ENCODE measurements around the gene SLIT1.

SLIT1 gene

DNA sequence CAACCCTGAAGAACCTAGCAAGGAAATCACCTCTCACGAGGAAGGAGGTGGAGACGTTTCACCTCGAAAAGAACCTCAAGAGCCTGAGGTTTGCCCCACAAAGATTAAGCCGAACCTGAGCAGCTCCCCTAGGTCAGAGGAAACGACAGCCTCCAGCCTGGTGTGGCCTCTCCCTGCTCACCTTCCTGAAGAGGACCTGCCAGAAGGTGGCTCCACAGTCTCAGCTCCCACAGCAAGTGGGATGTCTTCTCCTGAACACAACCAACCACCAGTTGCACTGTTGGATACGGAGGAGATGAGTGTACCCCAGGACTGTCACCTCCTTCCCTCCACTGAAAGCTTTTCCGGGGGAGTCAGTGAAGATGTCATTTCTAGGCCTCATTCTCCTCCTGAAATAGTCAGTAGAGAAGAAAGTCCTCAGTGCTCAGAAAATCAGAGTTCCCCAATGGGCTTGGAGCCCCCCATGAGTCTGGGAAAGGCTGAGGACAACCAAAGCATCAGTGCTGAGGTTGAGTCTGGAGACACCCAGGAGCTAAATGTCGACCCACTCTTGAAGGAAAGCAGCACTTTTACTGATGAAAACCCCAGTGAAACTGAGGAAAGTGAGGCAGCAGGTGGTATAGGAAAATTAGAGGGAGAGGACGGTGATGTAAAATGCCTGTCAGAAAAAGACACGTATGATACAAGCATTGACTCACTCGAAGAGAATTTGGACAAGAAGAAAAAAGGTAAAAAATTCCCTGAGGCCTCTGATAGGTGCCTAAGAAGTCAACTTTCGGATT lies 203.4 kb downstream of the SLIT1 start:
- H3K4me3 ChIP-seq (ENCODE audit: low read length): no peak overlapping the region
- H3K27ac ChIP-seq (ENCODE audit: low read length): no peak overlapping the region
- H3K27me3 ChIP-seq (ENCODE audit: insufficient read depth, low read length): no peaks in the 10 kb centered on the region
- no peaks in the 10 kb centered on the region for H3K9me3 ChIP-seq (ENCODE audit: insufficient read depth, low read depth, low read length)
- H3K9ac ChIP-seq (ENCODE audit: low read depth, low read length): no peak overlapping the region
- H3K36me3 ChIP-seq (ENCODE audit: insufficient read depth, low read depth, low read length): peaks cover 23% of the 10 kb centered on the region
- H3K4me1 ChIP-seq (ENCODE audit: insufficient read depth, low read length): peaks cover 18% of the 10 kb centered on the region; the same call in 1 of the 2 replicates

DNA sequence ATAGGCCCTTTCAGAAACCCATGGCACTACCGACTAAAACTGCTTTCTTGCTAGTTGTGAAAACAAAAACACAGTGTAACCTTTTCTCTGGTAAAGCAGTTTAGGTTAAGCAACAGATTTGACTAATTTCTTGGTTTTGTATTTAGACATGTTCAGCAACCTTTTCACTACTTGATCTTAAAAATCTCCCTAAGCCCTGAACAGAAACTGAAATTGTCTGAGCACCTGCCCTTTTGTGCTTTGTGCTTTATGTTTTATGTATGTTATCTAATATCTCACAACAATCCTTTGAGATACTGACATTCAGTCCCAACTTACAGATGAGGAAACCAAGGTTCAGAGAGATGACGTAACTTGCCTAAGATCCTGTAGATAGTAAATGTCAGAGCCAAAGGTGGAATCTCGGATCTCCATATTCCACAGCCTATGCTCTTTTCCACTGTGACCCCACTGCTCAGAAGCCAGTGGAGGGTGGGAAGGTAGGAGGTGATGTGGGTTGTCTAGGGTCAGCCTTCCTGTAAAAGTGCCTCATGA lies 207.1 kb downstream of the SLIT1 start:
- H3K9me3 ChIP-seq (ENCODE audit: insufficient read depth, low read depth, low read length): no peaks in the 10 kb centered on the region
- H3K4me1 ChIP-seq (ENCODE audit: insufficient read depth, low read length): no peaks in the 10 kb centered on the region
- no peak overlapping the region for H3K9ac ChIP-seq (ENCODE audit: low read depth, low read length)
- H3K36me3 ChIP-seq (ENCODE audit: insufficient read depth, low read depth, low read length): peaks cover 23% of the 10 kb centered on the region
- no peaks in the 10 kb centered on the region for H3K27me3 ChIP-seq (ENCODE audit: insufficient read depth, low read length)
- no peak overlapping the region for H3K27ac ChIP-seq (ENCODE audit: low read length)
- no peak overlapping the region for H3K4me3 ChIP-seq (ENCODE audit: low read length)

DNA sequence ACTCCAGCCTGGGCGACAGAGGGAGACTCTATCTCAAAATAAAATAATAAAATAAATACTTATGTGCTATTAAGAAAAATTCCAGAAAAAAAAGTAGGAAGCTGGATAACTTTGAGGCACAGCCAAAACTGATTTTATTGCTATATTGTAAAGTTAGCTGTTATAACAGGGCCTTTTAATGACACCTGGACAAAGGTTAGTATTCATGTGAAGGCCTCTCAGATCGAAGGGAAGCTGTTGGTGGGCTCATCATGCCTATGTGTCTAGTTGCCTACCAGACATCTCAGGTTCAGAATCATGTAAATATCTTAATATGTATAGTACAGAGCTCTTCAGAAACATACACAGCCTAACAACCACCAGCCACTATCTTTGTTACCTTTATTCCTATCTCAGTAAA lies 210.6 kb downstream of the SLIT1 start:
- no peak overlapping the region for H3K27ac ChIP-seq (ENCODE audit: low read length)
- no peaks in the 10 kb centered on the region for H3K9me3 ChIP-seq (ENCODE audit: insufficient read depth, low read depth, low read length)

DNA sequence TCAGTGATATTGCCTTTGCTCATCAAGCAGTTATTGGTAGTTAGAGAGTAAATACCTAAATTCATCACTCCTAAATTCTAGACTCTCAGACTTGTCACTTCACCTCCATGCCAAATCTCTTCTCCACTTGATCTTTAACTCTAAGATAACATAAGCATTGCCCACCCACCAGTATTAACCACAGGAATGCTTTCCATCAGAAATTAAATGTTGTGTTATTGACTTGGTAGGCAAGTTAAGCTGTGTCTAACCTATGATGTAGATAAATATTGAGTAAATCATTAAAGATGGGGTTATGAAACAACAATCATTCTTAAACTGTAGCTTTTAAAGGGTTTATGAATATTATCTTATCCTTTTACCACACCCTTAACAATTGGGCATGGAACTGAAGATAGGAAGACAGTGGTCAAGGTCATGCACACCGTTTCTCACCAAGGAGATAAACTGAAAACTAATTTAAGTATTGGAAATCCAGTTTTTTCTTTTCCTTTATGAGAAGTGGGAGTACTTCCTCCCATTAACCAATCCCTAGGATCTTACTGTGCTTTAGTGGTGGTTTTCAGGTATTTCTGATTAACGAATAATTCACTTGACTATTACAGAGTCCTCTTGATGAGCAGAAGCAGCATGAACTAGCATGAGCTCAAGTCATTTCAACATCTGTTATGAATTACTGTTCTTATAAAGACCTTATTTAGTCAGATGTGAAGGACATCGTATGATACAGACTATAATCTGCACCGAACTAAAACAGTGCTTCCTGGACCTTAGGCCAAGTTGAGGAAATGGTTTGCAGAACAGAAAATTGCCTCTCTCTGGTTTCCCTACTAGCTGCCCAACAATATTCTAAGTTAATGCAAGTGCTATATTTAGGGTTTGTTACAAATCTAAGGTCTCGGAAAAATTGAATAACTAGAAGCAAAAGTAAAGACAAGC lies 211.7 kb downstream of the SLIT1 start:
- no peaks in the 10 kb centered on the region for H3K9me3 ChIP-seq (ENCODE audit: insufficient read depth, low read depth, low read length)
- no peak overlapping the region for H3K4me3 ChIP-seq (ENCODE audit: low read length)
- H3K4me1 ChIP-seq (ENCODE audit: insufficient read depth, low read length): no peaks in the 10 kb centered on the region
- H3K27ac ChIP-seq (ENCODE audit: low read length): no peak overlapping the region
- H3K9ac ChIP-seq (ENCODE audit: low read depth, low read length): no peak overlapping the region
- H3K27me3 ChIP-seq (ENCODE audit: insufficient read depth, low read length): no peaks in the 10 kb centered on the region
- no peaks in the 10 kb centered on the region for H3K36me3 ChIP-seq (ENCODE audit: insufficient read depth, low read depth, low read length)

More for the DNA sequence above, 210.6 kb downstream of the SLIT1 start:
- Histone ChIP-seq H3K4me3 (ENCODE audit: low read length) (no peak overlapping the region), H3K27me3 (ENCODE audit: insufficient read depth, low read length) (no peaks in the 10 kb centered on the region), H3K36me3 (ENCODE audit: insufficient read depth, low read depth, low read length) (no peaks in the 10 kb centered on the region), H3K9ac (ENCODE audit: low read depth, low read length) (no peak overlapping the region), H3K4me1 (ENCODE audit: insufficient read depth, low read length) (no peaks in the 10 kb centered on the region)

DNA sequence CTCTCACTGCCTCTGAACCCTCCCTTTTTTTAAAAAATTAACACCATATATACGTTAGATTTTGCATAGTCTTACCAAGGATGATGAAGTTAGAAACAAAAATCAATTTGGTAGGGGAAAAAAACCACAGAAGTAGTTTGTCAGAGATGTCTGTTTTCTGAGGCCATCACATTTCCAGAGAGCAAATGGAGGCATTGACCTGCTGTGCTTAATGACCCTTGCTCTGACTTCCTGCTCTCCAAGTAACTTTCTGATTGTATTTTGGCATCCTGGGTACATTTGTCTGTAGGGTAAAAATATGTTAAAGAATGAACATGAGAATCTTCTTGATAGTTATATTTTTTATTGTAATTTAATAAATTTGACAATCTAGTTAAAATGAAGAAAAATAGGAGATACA lies 213.5 kb downstream of the SLIT1 start:
- Histone ChIP-seq H3K9me3 (ENCODE audit: insufficient read depth, low read depth, low read length) (no peaks in the 10 kb centered on the region), H3K27ac (ENCODE audit: low read length) (no peak overlapping the region), H3K4me3 (ENCODE audit: low read length) (no peak overlapping the region), H3K9ac (ENCODE audit: low read depth, low read length) (no peak overlapping the region), H3K4me1 (ENCODE audit: insufficient read depth, low read length) (no peaks in the 10 kb centered on the region), H3K36me3 (ENCODE audit: insufficient read depth, low read depth, low read length) (no peaks in the 10 kb centered on the region), H3K27me3 (ENCODE audit: insufficient read depth, low read length) (no peaks in the 10 kb centered on the region)

DNA sequence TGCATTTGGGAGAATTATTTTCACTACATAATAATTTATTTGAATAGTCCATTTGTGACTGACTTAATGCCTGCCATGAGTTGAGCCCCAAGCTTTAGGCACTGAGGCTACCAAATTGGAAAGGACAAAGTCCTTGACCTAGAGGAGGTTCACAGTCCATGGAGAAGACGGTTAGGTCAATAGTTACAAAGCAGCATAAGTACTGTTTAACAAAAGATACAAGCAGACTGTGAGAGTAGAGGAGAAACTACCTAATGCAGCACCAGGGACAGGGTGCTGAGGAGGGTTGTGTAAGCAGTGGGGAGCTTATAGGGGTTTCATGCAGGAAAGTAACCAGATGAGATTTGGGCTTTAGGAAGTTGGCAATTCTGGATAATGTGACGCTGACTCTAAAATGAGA lies 214.4 kb downstream of the SLIT1 start:
- Histone ChIP-seq H3K4me1 (ENCODE audit: insufficient read depth, low read length) (no peaks in the 10 kb centered on the region), H3K9ac (ENCODE audit: low read depth, low read length) (no peak overlapping the region), H3K27me3 (ENCODE audit: insufficient read depth, low read length) (no peaks in the 10 kb centered on the region), H3K9me3 (ENCODE audit: insufficient read depth, low read depth, low read length) (no peaks in the 10 kb centered on the region), H3K27ac (ENCODE audit: low read length) (no peak overlapping the region), H3K4me3 (ENCODE audit: low read length) (no peak overlapping the region), H3K36me3 (ENCODE audit: insufficient read depth, low read depth, low read length) (no peaks in the 10 kb centered on the region)

DNA sequence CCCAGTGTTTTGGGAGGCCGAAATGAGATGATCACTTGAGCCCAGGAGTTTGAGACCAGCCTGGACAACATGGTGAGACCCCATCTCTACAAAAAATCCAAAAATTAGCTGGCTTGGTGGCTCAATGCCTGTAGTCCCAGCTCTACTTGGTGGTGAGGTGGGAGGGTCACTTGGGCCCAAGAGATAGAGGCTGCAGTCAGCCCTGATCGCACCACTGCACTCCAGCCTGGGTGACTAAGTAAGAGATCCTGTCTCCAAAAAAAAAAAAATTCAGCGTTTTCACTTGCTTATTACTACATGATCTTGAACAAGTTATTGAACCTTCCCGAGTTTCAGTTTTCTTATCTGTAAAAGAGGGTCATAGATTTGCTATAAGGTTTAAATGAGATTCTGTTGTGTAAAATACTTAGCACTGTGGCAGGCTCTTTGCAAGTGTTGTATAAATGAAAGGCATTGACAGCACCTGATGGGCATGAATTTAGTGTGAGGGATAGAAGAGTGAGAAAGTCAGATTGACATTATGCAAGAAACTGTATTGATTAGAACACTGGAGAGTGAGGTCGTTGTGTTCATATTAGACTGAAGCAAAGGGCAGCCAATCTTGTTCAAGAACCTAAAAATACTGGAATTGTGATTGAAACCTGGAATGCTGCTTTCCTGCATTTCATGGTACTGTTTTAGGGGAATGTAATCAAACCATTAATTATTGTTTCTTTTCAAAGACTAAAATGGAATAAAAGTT lies 216.9 kb downstream of the SLIT1 start:
- Histone ChIP-seq H3K9ac (ENCODE audit: low read depth, low read length) (no peak overlapping the region), H3K4me3 (ENCODE audit: low read length) (no peak overlapping the region), H3K27me3 (ENCODE audit: insufficient read depth, low read length) (no peaks in the 10 kb centered on the region), H3K27ac (ENCODE audit: low read length) (no peak overlapping the region), H3K36me3 (ENCODE audit: insufficient read depth, low read depth, low read length) (no peaks in the 10 kb centered on the region), H3K4me1 (ENCODE audit: insufficient read depth, low read length) (no peaks in the 10 kb centered on the region), H3K9me3 (ENCODE audit: insufficient read depth, low read depth, low read length) (no peaks in the 10 kb centered on the region)

DNA sequence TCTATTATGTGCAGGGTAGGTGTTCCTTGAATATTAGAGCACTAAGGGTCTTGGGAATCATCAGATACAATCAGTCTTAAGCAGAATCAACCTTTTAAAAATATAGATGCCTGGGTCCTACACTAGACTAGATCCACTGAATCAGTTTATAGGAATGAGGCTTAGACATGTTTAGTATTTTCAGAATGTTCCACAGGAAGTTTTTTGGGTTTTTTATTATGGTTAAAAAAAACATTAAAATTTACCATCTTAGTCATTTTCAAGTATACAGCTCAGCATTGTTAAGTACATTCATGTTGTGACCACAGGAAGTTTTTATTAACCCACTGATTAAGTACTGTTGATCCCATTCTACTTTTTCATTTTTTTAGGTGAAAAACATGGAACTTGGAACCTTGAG lies 217.9 kb downstream of the SLIT1 start:
- no peak overlapping the region for H3K27ac ChIP-seq (ENCODE audit: low read length)
- H3K4me1 ChIP-seq (ENCODE audit: insufficient read depth, low read length): no peaks in the 10 kb centered on the region

DNA sequence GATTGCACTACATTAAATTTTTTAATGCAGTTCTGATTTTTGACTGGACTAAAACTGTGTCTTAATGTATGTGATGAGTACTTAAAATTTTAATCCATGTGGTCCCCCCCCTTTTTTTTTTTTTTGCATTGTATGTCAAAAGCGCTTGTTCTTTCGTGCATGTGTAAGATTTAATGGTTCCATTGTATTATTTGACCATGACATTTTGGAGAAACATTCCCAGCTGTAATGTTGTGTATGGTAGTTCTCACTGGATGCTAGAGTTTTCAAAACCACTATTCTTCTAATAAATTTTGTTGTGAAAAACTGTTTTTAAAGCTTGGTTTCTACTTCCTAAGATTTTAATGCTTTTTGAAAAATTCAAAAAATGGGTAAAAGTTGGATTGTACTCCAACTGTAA lies 221.6 kb downstream of the SLIT1 start:
- Histone ChIP-seq H3K9ac (ENCODE audit: low read depth, low read length) (no peak overlapping the region), H3K27me3 (ENCODE audit: insufficient read depth, low read length) (no peaks in the 10 kb centered on the region), H3K4me3 (ENCODE audit: low read length) (no peak overlapping the region), H3K27ac (ENCODE audit: low read length) (no peak overlapping the region), H3K4me1 (ENCODE audit: insufficient read depth, low read length) (no peaks in the 10 kb centered on the region), H3K36me3 (ENCODE audit: insufficient read depth, low read depth, low read length) (no peaks in the 10 kb centered on the region), H3K9me3 (ENCODE audit: insufficient read depth, low read depth, low read length) (no peaks in the 10 kb centered on the region)

More for the DNA sequence above, 217.9 kb downstream of the SLIT1 start:
- H3K4me3 ChIP-seq (ENCODE audit: low read length): no peak overlapping the region
- H3K9ac ChIP-seq (ENCODE audit: low read depth, low read length): no peak overlapping the region
- H3K9me3 ChIP-seq (ENCODE audit: insufficient read depth, low read depth, low read length): no peaks in the 10 kb centered on the region
- no peaks in the 10 kb centered on the region for H3K36me3 ChIP-seq (ENCODE audit: insufficient read depth, low read depth, low read length)
- H3K27me3 ChIP-seq (ENCODE audit: insufficient read depth, low read length): no peaks in the 10 kb centered on the region

DNA sequence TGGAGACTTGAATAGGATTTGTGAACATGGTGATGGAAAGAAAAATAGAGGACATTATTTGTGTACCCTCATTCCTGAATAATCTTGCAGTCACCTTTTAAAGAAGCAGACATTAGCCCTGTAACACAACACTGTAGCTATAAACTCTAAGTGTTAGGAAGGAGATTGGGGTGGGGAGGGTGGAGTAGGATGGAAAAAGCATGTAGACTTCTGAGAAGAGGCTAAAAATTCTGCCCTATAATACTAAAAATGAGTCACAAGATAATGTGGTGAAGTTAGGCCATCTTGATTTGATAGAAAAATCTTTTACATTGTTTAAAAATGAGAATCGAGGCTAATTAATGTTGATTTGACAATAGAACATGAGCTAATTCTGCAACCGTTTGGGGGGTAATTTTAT lies 224.9 kb downstream of the SLIT1 start:
- Histone ChIP-seq H3K9ac (ENCODE audit: low read depth, low read length) (no peak overlapping the region), H3K9me3 (ENCODE audit: insufficient read depth, low read depth, low read length) (no peaks in the 10 kb centered on the region), H3K4me3 (ENCODE audit: low read length) (no peak overlapping the region), H3K36me3 (ENCODE audit: insufficient read depth, low read depth, low read length) (peaks cover 10% of the 10 kb centered on the region), H3K27me3 (ENCODE audit: insufficient read depth, low read length) (no peaks in the 10 kb centered on the region), H3K27ac (ENCODE audit: low read length) (no peak overlapping the region), H3K4me1 (ENCODE audit: insufficient read depth, low read length) (no peaks in the 10 kb centered on the region)

DNA sequence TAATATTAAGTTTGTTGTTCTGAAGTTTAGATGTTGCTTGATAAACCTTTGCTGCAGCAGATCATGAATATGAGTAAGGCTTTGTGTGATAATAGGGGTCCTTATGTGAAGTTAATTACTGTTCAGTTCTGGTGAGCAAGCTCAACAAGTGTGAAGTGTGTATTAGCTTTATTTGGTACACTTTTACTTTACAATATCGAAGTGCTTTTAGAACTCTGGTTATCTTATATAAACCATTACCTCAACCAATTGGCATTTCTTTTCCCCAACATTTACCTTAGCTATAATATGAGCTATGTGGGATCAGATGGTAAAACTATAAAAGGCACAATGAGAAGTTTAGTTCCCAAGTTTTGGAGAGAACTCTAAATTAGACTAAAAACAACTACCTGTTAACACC lies 226.0 kb downstream of the SLIT1 start:
- Histone ChIP-seq H3K36me3 (ENCODE audit: insufficient read depth, low read depth, low read length) (peaks cover 22% of the 10 kb centered on the region), H3K27me3 (ENCODE audit: insufficient read depth, low read length) (no peaks in the 10 kb centered on the region), H3K9me3 (ENCODE audit: insufficient read depth, low read depth, low read length) (no peaks in the 10 kb centered on the region), H3K9ac (ENCODE audit: low read depth, low read length) (no peak overlapping the region), H3K27ac (ENCODE audit: low read length) (no peak overlapping the region), H3K4me1 (ENCODE audit: insufficient read depth, low read length) (no peaks in the 10 kb centered on the region), H3K4me3 (ENCODE audit: low read length) (no peak overlapping the region)
